Smooth muscle cell (in vitro differentiated cells): ENCODE measurements around the gene SNTG2. TPM values are rescaled to one million over a fixed set of nuclear protein-coding genes. Genes with fewer than 3 reads are reported as not detected.

Source experiments
- DNase-seq: peaks from one replicate; lab custom pipeline; 2025; ENCODE audit not compliant: unreplicated experiment; lab: John Stamatoyannopoulos, UW
- H2AFZ ChIP-seq: fragments of 200-600 bp; sonication (generic); 2 replicates; pipeline ENCODE4 v1.6.0; 2016; ENCODE audit warnings: antibody characterized with exemption, low read depth, mild to moderate bottlenecking
- H3F3A ChIP-seq: fragments of 200-600 bp; sonication (generic); 2 replicates; pipeline ENCODE4 v1.6.0; 2017; ENCODE audit warnings: antibody characterized with exemption, low read depth
- H3K27ac ChIP-seq: fragments of 200-600 bp; sonication (generic); 2 replicates; pipeline ENCODE4 v1.5.1; 2016; ENCODE audit warnings: low read depth, mild to moderate bottlenecking
- H3K27me3 ChIP-seq: fragments of 200-600 bp; sonication (generic); 2 replicates; pipeline ENCODE4 v1.6.1; 2016; ENCODE audit warnings: low read depth, mild to moderate bottlenecking
- H3K36me3 ChIP-seq: fragments of 200-600 bp; sonication (generic); 2 replicates; pipeline ENCODE4 v1.5.1; 2016; ENCODE audit warnings: low read depth
- H3K4me1 ChIP-seq: fragments of 200-600 bp; sonication (generic); 2 replicates; pipeline ENCODE4 v1.5.1; 2016; ENCODE audit warnings: low read depth
- H3K4me2 ChIP-seq: fragments of 200-600 bp; sonication (generic); 2 replicates; pipeline ENCODE4 v1.6.0; 2016; ENCODE audit warnings: mild to moderate bottlenecking
- H3K4me3 ChIP-seq: fragments of 200-600 bp; sonication (generic); 2 replicates; pipeline ENCODE4 v1.5.1; 2016; ENCODE audit warnings: mild to moderate bottlenecking
- H3K79me2 ChIP-seq: fragments of 200-600 bp; sonication (generic); 2 replicates; pipeline ENCODE4 v1.6.0; 2016; ENCODE audit warnings: low read depth, mild to moderate bottlenecking
- H3K9ac ChIP-seq: fragments of 200-600 bp; sonication (generic); 2 replicates; pipeline ENCODE4 v1.6.0; 2016; ENCODE audit warnings: low read depth
- H3K9me3 ChIP-seq: fragments of 200-600 bp; sonication (generic); replicated peaks from 2 replicates; pipeline ENCODE4 v1.5.1; 2016; ENCODE audit warnings: low read depth
- H4K20me1 ChIP-seq: fragments of 200-600 bp; sonication (generic); 2 replicates; pipeline ENCODE4 v1.6.0; 2016; ENCODE audit warnings: low read depth
- CTCF ChIP-seq: fragments of 200-600 bp; sonication (generic); IDR thresholded peaks from 2 replicates; pipeline ENCODE4 v1.5.1; 2017; ENCODE audit warnings: borderline replicate concordance, mild to moderate bottlenecking, antibody characterized with exemption; ENCODE audit not compliant: insufficient read depth, poor library complexity, severe bottlenecking
- WGBS: methylation state at CpG from one replicate; pipeline ENCODE4 v1.1.7; 2016; ENCODE audit warnings: low lambda C conversion rate; 5-methylcytosine and 5-hydroxymethylcytosine counted together
- polyA plus RNA-seq: library from polyadenylated mRNA; unstranded; fragments of >200 nt; fragmentation: Nextera tagmentation; extraction: Ambion mirVana; gene quantifications from 2 replicates; pipeline ENCODE4 v1.2.1, GENCODE V29; 2016
- total RNA-seq: library from RNA; depleted of rRNA; stranded (reverse); fragments of >200 nt; gene quantifications from 2 replicates; pipeline ENCODE4 v1.2.3, GENCODE V29; 2014

SNTG2 gene
- total and polyA plus RNA-seq, 2 experiments from 2014 or later: 0.56 TPM; not detected in 1

GRCh38 chr2:904246-905024, 46.2 kb upstream of the SNTG2 start:
- Histone ChIP-seq H3K4me2 (no peak overlapping the region), H3F3A (no peaks in the 10 kb centered on the region), H3K27me3 (no peaks in the 10 kb centered on the region), H3K36me3 (no peaks in the 10 kb centered on the region), H3K27ac (no peak overlapping the region), H4K20me1 (no peaks in the 10 kb centered on the region), H3K9ac (no peak overlapping the region), H3K4me1 (no peaks in the 10 kb centered on the region), H3K9me3 (no peaks in the 10 kb centered on the region), H3K4me3 (no peak overlapping the region), H3K79me2 (no peaks in the 10 kb centered on the region), H2AFZ (no peak overlapping the region)
- no peak for TF ChIP-seq CTCF
- 55% methylated on average over 10 of the region's 12 CpGs for WGBS
- DNase-seq: no peak

GRCh38 chr2:905091-905832, 45.4 kb upstream of the SNTG2 start:
- Histone ChIP-seq H3K27me3 (no peaks in the 10 kb centered on the region), H3K4me1 (no peaks in the 10 kb centered on the region), H4K20me1 (no peaks in the 10 kb centered on the region), H3F3A (no peaks in the 10 kb centered on the region), H3K9me3 (no peaks in the 10 kb centered on the region), H3K9ac (no peak overlapping the region), H3K4me2 (no peak overlapping the region), H3K79me2 (no peaks in the 10 kb centered on the region), H3K4me3 (no peak overlapping the region), H3K36me3 (no peaks in the 10 kb centered on the region), H3K27ac (no peak overlapping the region), H2AFZ (no peak overlapping the region)
- DNase-seq: no peak
- WGBS: 86% methylated on average over 12 of the region's 12 CpGs
- TF ChIP-seq CTCF: no peak

GRCh38 chr2:905833-906140, 44.9 kb upstream of the SNTG2 start:
- H3K36me3 ChIP-seq: no peaks in the 10 kb centered on the region
- no peak for TF ChIP-seq CTCF
- no peaks in the 10 kb centered on the region for H3K27me3 ChIP-seq
- H3K4me2 ChIP-seq: no peak overlapping the region
- no peaks in the 10 kb centered on the region for H3K4me1 ChIP-seq
- H3K79me2 ChIP-seq: no peaks in the 10 kb centered on the region
- 88% methylated on average over 5 of the region's 5 CpGs for WGBS
- H3K27ac ChIP-seq: no peak overlapping the region
- H3K9me3 ChIP-seq: no peaks in the 10 kb centered on the region
- DNase-seq: no peak
- H3F3A ChIP-seq: no peaks in the 10 kb centered on the region
- H4K20me1 ChIP-seq: no peaks in the 10 kb centered on the region
- H2AFZ ChIP-seq: no peak overlapping the region
- H3K9ac ChIP-seq: no peak overlapping the region
- H3K4me3 ChIP-seq: no peak overlapping the region
